ENCODE results near the gene HK1.

The HK1 gene

GRCh38 chr10:69416695-69417094, 138.4 kb downstream of the HK1 start, which contains the start of gene TACR2:
Gene TACR2, minus strand, starts transcription at chr10:69416918. Its CDS starts 595 bp downstream, at chr10:69416323.
- no peak within 1 kb of the TSS for H3K27ac ChIP-seq
- TF ChIP-seq, protein P1, sequence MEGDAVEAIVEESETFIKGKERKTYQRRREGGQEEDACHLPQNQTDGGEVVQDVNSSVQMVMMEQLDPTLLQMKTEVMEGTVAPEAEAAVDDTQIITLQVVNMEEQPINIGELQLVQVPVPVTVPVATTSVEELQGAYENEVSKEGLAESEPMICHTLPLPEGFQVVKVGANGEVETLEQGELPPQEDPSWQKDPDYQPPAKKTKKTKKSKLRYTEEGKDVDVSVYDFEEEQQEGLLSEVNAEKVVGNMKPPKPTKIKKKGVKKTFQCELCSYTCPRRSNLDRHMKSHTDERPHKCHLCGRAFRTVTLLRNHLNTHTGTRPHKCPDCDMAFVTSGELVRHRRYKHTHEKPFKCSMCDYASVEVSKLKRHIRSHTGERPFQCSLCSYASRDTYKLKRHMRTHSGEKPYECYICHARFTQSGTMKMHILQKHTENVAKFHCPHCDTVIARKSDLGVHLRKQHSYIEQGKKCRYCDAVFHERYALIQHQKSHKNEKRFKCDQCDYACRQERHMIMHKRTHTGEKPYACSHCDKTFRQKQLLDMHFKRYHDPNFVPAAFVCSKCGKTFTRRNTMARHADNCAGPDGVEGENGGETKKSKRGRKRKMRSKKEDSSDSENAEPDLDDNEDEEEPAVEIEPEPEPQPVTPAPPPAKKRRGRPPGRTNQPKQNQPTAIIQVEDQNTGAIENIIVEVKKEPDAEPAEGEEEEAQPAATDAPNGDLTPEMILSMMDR (IDR thresholded peaks at IDR 0.05): no peak
- no peak within 1 kb of the TSS for H3K4me3 ChIP-seq
- DNase-seq (ENCODE audit: low spot score): no peak

DNA sequence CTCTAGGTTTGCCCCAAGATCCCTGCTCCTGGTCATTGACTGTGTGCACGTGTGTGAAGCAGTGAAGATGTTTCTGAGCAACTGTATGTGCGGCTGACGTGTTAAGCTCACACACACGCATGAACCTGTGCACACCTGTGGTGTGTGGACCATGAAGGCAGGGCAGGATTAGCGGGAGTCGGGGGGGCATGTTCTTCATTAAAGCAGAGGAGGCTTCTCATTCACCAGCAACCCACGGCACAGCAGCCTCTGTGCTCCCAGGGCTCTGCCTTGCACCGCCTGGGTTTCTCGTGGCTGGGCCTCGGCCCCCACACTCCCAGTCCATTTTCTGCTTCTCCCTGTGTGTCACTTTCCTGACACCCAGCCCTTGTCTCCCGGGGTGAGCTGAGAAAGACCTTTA, 139.2 kb downstream of the HK1 start:
- no peak for DNase-seq (ENCODE audit: low spot score)
- TF ChIP-seq, protein P1 (IDR thresholded peaks at IDR 0.05): no peak
- H3K27ac ChIP-seq: no peak overlapping the region
- H3K4me3 ChIP-seq: no peak overlapping the region

DNA sequence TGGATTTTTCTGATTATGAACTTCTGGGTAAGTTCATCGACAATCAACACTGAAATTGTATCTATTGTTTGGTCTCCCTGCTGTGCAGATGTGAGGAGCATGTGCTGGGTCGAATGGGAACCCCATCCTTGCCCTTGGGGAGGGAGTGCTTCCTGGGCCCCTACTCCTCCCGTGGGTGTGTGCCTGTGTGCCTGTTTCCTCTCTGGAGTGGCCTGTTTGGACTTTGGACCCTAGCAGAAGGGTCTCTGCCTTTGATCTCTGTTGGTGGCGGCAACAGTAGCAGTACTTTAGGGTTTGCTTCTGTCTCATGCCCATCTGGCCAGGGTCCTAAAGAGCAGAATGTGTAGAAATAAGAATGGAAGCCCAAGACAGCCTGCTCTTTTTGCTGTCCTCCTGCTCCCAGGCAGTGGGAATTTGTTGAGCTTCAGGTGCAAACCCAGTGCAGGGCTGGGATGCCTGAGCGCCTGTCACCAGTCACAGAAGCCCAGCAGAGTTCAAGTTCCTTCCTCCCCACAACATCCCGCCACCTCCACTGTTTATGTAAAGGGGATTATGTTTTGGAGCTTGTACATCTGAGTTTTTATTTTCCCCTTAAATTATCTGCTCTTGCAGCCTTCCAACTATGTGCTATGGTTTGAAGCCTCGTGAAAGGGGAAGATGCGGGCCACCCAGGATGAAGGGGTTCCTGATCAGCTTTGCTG, 139.9 kb downstream of the HK1 start:
- no peak for DNase-seq (ENCODE audit: low spot score)
- TF ChIP-seq, protein P1 (IDR thresholded peaks at IDR 0.05): no peak
- Histone ChIP-seq H3K27ac (no peak overlapping the region), H3K4me3 (no peak overlapping the region)

DNA sequence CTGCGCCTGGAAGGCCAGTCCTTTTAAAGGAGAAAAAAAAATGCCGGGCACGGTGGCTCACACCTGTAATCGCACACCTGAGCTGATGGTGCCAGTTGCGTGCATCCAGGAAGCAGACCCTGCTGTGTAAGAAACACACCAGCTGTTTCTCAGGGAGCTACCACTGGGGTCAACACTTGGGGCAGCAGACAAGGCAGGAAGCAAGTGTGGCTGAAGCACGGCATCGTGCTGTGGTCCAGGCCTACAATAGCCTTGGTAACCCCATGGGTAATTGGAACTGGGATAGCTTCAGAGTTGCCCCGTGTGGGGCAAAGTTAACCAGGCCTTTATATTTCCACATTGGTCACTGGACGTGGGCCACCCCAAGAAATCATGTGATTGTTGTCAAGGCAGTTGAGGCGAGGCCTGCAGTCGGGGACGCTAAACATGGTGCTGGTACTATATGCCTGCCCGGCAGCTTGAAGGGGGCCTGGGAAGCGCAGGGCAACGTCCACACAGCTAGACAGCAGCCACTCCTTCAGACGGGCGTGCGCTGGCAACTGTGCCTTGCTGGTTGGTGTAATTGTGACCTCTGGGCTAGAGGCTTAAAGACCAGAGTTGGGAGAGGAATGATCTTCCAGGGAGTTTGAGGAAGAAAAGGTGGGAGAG, 140.9 kb downstream of the HK1 start:
- TF ChIP-seq, protein P1 (IDR thresholded peaks at IDR 0.05): no peak
- DNase-seq (ENCODE audit: low spot score): no peak
- H3K4me3 ChIP-seq: no peak overlapping the region
- no peak overlapping the region for H3K27ac ChIP-seq

DNA sequence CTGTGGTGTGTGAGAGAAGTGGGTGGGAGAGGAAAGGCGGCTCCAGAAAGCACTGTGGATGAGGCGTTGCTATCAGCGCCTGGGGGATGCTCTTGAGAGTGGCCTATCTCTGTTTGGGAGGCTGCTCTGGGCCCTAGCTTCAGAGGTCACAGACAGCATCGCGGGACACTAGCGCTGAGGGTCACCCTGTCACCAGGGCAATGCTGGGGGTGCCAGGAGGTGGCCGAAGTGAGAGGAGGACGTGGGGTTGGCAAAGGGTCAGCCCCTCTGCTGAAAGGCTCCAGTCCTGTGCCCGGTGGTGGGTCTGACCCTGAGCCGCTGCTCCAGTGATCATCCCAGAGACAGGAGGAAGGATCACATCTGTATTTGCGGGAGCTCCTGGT, 141.4 kb downstream of the HK1 start:
- DNase-seq (ENCODE audit: low spot score): no peak
- Histone ChIP-seq H3K27ac (no peak overlapping the region), H3K4me3 (no peak overlapping the region)
- TF ChIP-seq, protein P1 (IDR thresholded peaks at IDR 0.05): no peak

GRCh38 chr10:69421611-69422308, 143.5 kb downstream of the HK1 start:
- DNase-seq (ENCODE audit: low spot score): no peak
- TF ChIP-seq, protein P1 (IDR thresholded peaks at IDR 0.05): no peak

More at GRCh38 chr10:69421611-69422308, 143.5 kb downstream of the HK1 start:
- H3K27ac ChIP-seq: no peak overlapping the region
- H3K4me3 ChIP-seq: no peak overlapping the region

Measured in coronary artery (tissue), 2 donors.